OCI-LY7 (cell line): ENCODE results near the gene CILP2. TPM values are rescaled to one million over a fixed set of nuclear protein-coding genes. Genes with fewer than 3 reads are reported as not detected.

Experiments used
- BruUV-seq: library from RNA; stranded (reverse); fragments of 400-500 nt; replicated peaks from 2 replicates; lab custom pipeline; 2021; lab: Mats Ljungman, UMichigan
- CTCF ChIA-PET: fragments of 300-600 bp; sonication (Branson Sonifier 250); formaldehyde crosslinking; loops from one replicate; lab custom pipeline; 2022; ENCODE audit warnings: antibody characterized with exemption; ENCODE audit not compliant: unreplicated experiment; lab: Charles Lee
- POLR2A ChIA-PET: fragments of 300-600 bp; sonication (Branson Sonifier 250); formaldehyde crosslinking; loops from one replicate; lab custom pipeline; 2022; ENCODE audit warnings: antibody characterized with exemption; lab: Charles Lee
- DNase-seq: peaks from one replicate; pipeline ENCODE4 v3.0.0-alpha.2; 2015; ENCODE audit warnings: low spot score
- H2AFZ ChIP-seq: fragments of 200-600 bp; sonication (generic), shearing (Covaris generic); 2 replicates; pipeline ENCODE4 v1.6.1; 2014; ENCODE audit warnings: mild to moderate bottlenecking, antibody characterized with exemption, low read length, moderate library complexity
- H3K27ac ChIP-seq: fragments of 200-600 bp; sonication (generic); 2 replicates; pipeline ENCODE4 v1.5.1; 2014; ENCODE audit warnings: mixed run types, low read depth, mild to moderate bottlenecking, moderate library complexity, low read length, inconsistent platforms; ENCODE audit not compliant: poor library complexity, severe bottlenecking
- H3K36me3 ChIP-seq: fragments of 200-600 bp; sonication (generic); 2 replicates; pipeline ENCODE4 v1.6.1; 2014; ENCODE audit warnings: mild to moderate bottlenecking, antibody characterized with exemption, low read length, moderate library complexity, mixed read lengths; ENCODE audit not compliant: insufficient read depth
- H3K4me1 ChIP-seq: fragments of 200-600 bp; sonication (generic); 2 replicates; pipeline ENCODE4 v1.5.1; 2014; ENCODE audit warnings: mild to moderate bottlenecking, low read length; ENCODE audit not compliant: insufficient read depth, poor library complexity, severe bottlenecking
- H3K4me2 ChIP-seq: fragments of 200-600 bp; sonication (generic); 2 replicates; pipeline ENCODE4 v1.6.1; 2014; ENCODE audit warnings: mild to moderate bottlenecking, low read length
- H3K4me3 ChIP-seq: fragments of 200-600 bp; sonication (generic); 2 replicates; pipeline ENCODE4 v1.5.1; 2014; ENCODE audit warnings: mild to moderate bottlenecking, low read depth, low read length; ENCODE audit not compliant: poor library complexity, severe bottlenecking
- H3K79me2 ChIP-seq: fragments of 200-600 bp; sonication (generic); 2 replicates; pipeline ENCODE4 v1.6.1; 2016; ENCODE audit warnings: low read depth, mild to moderate bottlenecking, low read length, moderate library complexity, mixed read lengths; ENCODE audit not compliant: insufficient read depth
- H3K9me2 ChIP-seq: fragments of 200-600 bp; sonication (generic); 2 replicates; pipeline ENCODE4 v1.6.1; 2016; ENCODE audit warnings: mild to moderate bottlenecking, low read length, mixed read lengths; ENCODE audit not compliant: insufficient read depth
- H3K9me3 ChIP-seq: fragments of 200-600 bp; sonication (generic); 2 replicates; pipeline ENCODE4 v1.6.1; 2014; ENCODE audit warnings: mild to moderate bottlenecking, mixed run types, low read length, mixed read lengths
- H4K20me1 ChIP-seq: fragments of 200-600 bp; sonication (generic); 2 replicates; pipeline ENCODE4 v1.6.1; 2014; ENCODE audit warnings: mild to moderate bottlenecking, antibody characterized with exemption, low read length, moderate library complexity, mixed read lengths; ENCODE audit not compliant: insufficient read depth
- CTCF ChIP-seq: fragments of 200-600 bp; sonication (generic); conservative IDR thresholded peaks from 2 replicates; pipeline ENCODE4 v1.5.1; 2014; ENCODE audit warnings: mild to moderate bottlenecking, antibody characterized with exemption, low read length, moderate library complexity, mixed read lengths
- EZH2phosphoT487 ChIP-seq: fragments of 200-600 bp; sonication (generic); IDR thresholded peaks from 2 replicates; pipeline ENCODE4 v1.6.1; 2018; ENCODE audit warnings: low read depth, borderline replicate concordance, mild to moderate bottlenecking, mixed run types, antibody characterized with exemption, low read length, moderate library complexity, mixed read lengths
- intact Hi-C: fragments of 100-400 bp; cut with micrococcal nuclease; formaldehyde crosslinking; loops from one replicate; pipeline ENCODE4 v1.10.0; 2022; ENCODE audit not compliant: unreplicated experiment
- total RNA-seq, 2 experiments: library from RNA; depleted of rRNA in 1 of 2; stranded (reverse); fragments of >200 nt in 1 of 2; shearing (Covaris generic) in 1 of 2; gene quantifications; 2 replicates each; pipeline ENCODE4 v1.2.3, GENCODE V29; 2014 to 2022

CILP2 gene
- total RNA-seq, 2 experiments from 2014 or later: 0.19 to 0.51 TPM

GRCh38 chr19:19538785-19539166 lies 711 bp downstream of the CILP2 start:
- H3K4me1 ChIP-seq: peaks cover 14% of the 10 kb centered on the region
- no peaks in the 10 kb centered on the region for H4K20me1 ChIP-seq
- H2AFZ ChIP-seq: no peak overlapping the region
- no peak overlapping the region for H3K4me2 ChIP-seq
- H3K9me2 ChIP-seq: no peaks in the 10 kb centered on the region
- ChIA-PET CTCF (no interaction called here), POLR2A (no interaction called here)
- intact Hi-C loops: loop anchor here (10.0 kb wide), 1 partner anchor 206 kb away; no protein-coding TSS in a partner anchor
- no peak overlapping the region for H3K4me3 ChIP-seq
- H3K36me3 ChIP-seq: peaks cover 6% of the 10 kb centered on the region; the same call in 1 of the 2 replicates
- no peak overlapping the region for H3K27ac ChIP-seq
- no peaks in the 10 kb centered on the region for H3K79me2 ChIP-seq
- no peaks in the 10 kb centered on the region for H3K9me3 ChIP-seq
- no TSS peak for BruUV-seq
- TF ChIP-seq CTCF: no peak
- DNase-seq: no peak

GRCh38 chr19:19539698-19540063 lies 1.6 kb downstream of the CILP2 start:
- H3K4me1 ChIP-seq: peaks cover 14% of the 10 kb centered on the region
- DNase-seq: no peak
- BruUV-seq: no TSS peak
- intact Hi-C loops: loop anchor here (10.0 kb wide), 1 partner anchor 205 kb away; no protein-coding TSS in a partner anchor
- no peaks in the 10 kb centered on the region for H3K9me2 ChIP-seq
- TF ChIP-seq CTCF (no peak), EZH2phosphoT487 (no peak)
- CTCF ChIA-PET: no interaction called here
- H3K36me3 ChIP-seq: no peaks in the 10 kb centered on the region
- H4K20me1 ChIP-seq: no peaks in the 10 kb centered on the region
- H3K79me2 ChIP-seq: no peaks in the 10 kb centered on the region
- POLR2A ChIA-PET: no interaction called here
- no peak overlapping the region for H3K27ac ChIP-seq
- no peak overlapping the region for H3K4me2 ChIP-seq
- H3K9me3 ChIP-seq: no peaks in the 10 kb centered on the region
- H2AFZ ChIP-seq: no peak overlapping the region
- no peak overlapping the region for H3K4me3 ChIP-seq

- Histone ChIP-seq H3K4me2 (no peak overlapping the region), H3K9me2 (no peaks in the 10 kb centered on the region), H2AFZ (no peak overlapping the region), H3K27ac (no peak overlapping the region), H4K20me1 (no peaks in the 10 kb centered on the region), H3K4me3 (no peak overlapping the region), H3K9me3 (no peaks in the 10 kb centered on the region), H3K36me3 (no peaks in the 10 kb centered on the region), H3K79me2 (no peaks in the 10 kb centered on the region), H3K4me1 (peaks cover 14% of the 10 kb centered on the region)
- TF ChIP-seq EZH2phosphoT487: no peak
- no peak for TF ChIP-seq CTCF
- BruUV-seq: no TSS peak
- ChIA-PET POLR2A (interaction anchor here (0.6 kb wide), 1 partner anchor 8 kb away, joined by 6 read pairs; no protein-coding TSS in a partner anchor), CTCF (no interaction called here)
- intact Hi-C loops: no loop called here
- peak; percentile 54 for DNase-seq
Measured at GRCh38 chr19:19540064-19540714, 2.1 kb downstream of the CILP2 start.
